ENCODE measurements around the gene ZNF805. TPM values are rescaled to one million over a fixed set of nuclear protein-coding genes. Genes with fewer than 3 reads are reported as not detected.

The ZNF805 gene
- polyA plus RNA-seq (2012; ENCODE audit: insufficient read length, low read depth), result 1.4 TPM

- TF ChIP-seq REST (IDR thresholded peaks at IDR 0.05; ENCODE audit: insufficient read depth in 1 of 2, low read depth in 2 of 2, low read length in 2 of 2) (no peak), POLR2AphosphoS5 (IDR thresholded peaks at IDR 0.05; ENCODE audit: low read depth, low read length) (peak; percentile 71), TAF1 (IDR thresholded peaks at IDR 0.05; ENCODE audit: borderline replicate concordance, insufficient read depth, low read length) (peak; percentile 81), SIN3A (IDR thresholded peaks at IDR 0.05; ENCODE audit: borderline replicate concordance, insufficient read depth, low read length) (peak; percentile 72; the same call in 1 of the 2 replicates), FOXP2 (optimal IDR thresholded peaks at IDR 0.05; ENCODE audit: borderline replicate concordance, extremely low read depth, extremely low read length, insufficient read depth) (peak; percentile 84)
Observed at GRCh38 chr19:57240311-57241090, at the start of gene ZNF805. Gene ZNF805, plus strand, starts transcription at chr19:57240632. Its CDS starts 260 bp downstream, at chr19:57240892.

- TF ChIP-seq REST (IDR thresholded peaks at IDR 0.05; ENCODE audit: insufficient read depth in 1 of 2, low read depth in 2 of 2, low read length in 2 of 2) (0 out of 4 replicates have a peak, but pooled peaks of 1 of the 2 experiments have one; percentile 36), FOXP2 (optimal IDR thresholded peaks at IDR 0.05; ENCODE audit: borderline replicate concordance, extremely low read depth, extremely low read length, insufficient read depth) (peak; percentile 35), SIN3A (IDR thresholded peaks at IDR 0.05; ENCODE audit: borderline replicate concordance, insufficient read depth, low read length) (peak; percentile 85; the same call in 1 of the 2 replicates), POLR2AphosphoS5 (IDR thresholded peaks at IDR 0.05; ENCODE audit: low read depth, low read length) (peak; percentile 93), TAF1 (IDR thresholded peaks at IDR 0.05; ENCODE audit: borderline replicate concordance, insufficient read depth, low read length) (peak; percentile 93; the same call in 1 of the 2 replicates)
Observed at GRCh38 chr19:57191141-57192076, 49.0 kb upstream of the ZNF805 start, which contains the start of gene ZNF264. Gene ZNF264, plus strand, starts transcription at chr19:57191500. Its CDS starts 414 bp downstream, at chr19:57191914.

- TF ChIP-seq TAF1 (IDR thresholded peaks at IDR 0.05; ENCODE audit: borderline replicate concordance, insufficient read depth, low read length), result no peak
- TF ChIP-seq FOXP2 (optimal IDR thresholded peaks at IDR 0.05; ENCODE audit: borderline replicate concordance, extremely low read depth, extremely low read length, insufficient read depth), result no peak
- no peak for TF ChIP-seq POLR2AphosphoS5 (IDR thresholded peaks at IDR 0.05; ENCODE audit: low read depth, low read length)
- no peak for TF ChIP-seq REST (IDR thresholded peaks at IDR 0.05; ENCODE audit: insufficient read depth in 1 of 2, low read depth in 2 of 2, low read length in 2 of 2)
- no peak for TF ChIP-seq SIN3A (IDR thresholded peaks at IDR 0.05; ENCODE audit: borderline replicate concordance, insufficient read depth, low read length)
Observed at GRCh38 chr19:57192077-57192420, 48.4 kb upstream of the ZNF805 start.

- no peak for TF ChIP-seq FOXP2 (optimal IDR thresholded peaks at IDR 0.05; ENCODE audit: borderline replicate concordance, extremely low read depth, extremely low read length, insufficient read depth)
- no peak for TF ChIP-seq TAF1 (IDR thresholded peaks at IDR 0.05; ENCODE audit: borderline replicate concordance, insufficient read depth, low read length)
Observed at GRCh38 chr19:57192993-57193392, 47.4 kb upstream of the ZNF805 start.

GRCh38 chr19:57202160-57202559 lies 38.3 kb upstream of the ZNF805 start:
- TF ChIP-seq SIN3A (IDR thresholded peaks at IDR 0.05; ENCODE audit: borderline replicate concordance, insufficient read depth, low read length), result no peak
- no peak for TF ChIP-seq FOXP2 (optimal IDR thresholded peaks at IDR 0.05; ENCODE audit: borderline replicate concordance, extremely low read depth, extremely low read length, insufficient read depth)
- no peak for TF ChIP-seq REST (IDR thresholded peaks at IDR 0.05; ENCODE audit: insufficient read depth in 1 of 2, low read depth in 2 of 2, low read length in 2 of 2)
- no peak for TF ChIP-seq POLR2AphosphoS5 (IDR thresholded peaks at IDR 0.05; ENCODE audit: low read depth, low read length)
- no peak for TF ChIP-seq TAF1 (IDR thresholded peaks at IDR 0.05; ENCODE audit: borderline replicate concordance, insufficient read depth, low read length)
